ENCODE data around the gene CREBZF.

DNA sequence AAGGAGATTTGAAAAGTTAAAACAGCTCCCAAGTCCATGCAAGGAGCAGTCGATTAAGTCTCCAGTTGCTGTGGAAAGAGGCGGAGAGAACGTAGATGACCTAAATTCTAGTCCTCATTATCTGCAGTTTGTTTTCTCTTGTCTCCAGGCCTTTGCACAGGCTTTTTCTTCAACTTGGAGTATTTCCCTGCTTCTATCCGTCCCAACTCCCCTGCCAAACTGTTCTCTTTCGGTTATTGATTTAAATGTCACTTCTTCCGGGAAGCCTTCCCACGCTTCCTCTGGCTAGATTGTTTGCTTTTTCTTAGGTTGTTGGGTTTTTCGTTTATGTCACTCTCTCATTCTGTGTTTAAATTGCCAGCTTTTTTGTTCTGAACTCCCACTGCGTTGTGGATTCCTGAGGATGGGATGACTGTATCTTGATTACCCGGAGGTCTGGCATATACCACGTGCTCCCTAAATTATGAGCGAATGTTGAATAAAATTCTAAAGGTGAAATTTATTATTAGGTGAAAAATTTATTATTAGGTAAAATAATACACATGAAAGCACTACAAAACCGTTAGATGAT lies 36.1 kb downstream of the CREBZF start:
- TF ChIP-seq ZNF768 (tag by site-specific recombination; IDR thresholded peaks at IDR 0.05) = no peak
- TF ChIP-seq YY2 (tag by site-specific recombination; IDR thresholded peaks at IDR 0.05) = no peak
- TF ChIP-seq, protein P1, sequence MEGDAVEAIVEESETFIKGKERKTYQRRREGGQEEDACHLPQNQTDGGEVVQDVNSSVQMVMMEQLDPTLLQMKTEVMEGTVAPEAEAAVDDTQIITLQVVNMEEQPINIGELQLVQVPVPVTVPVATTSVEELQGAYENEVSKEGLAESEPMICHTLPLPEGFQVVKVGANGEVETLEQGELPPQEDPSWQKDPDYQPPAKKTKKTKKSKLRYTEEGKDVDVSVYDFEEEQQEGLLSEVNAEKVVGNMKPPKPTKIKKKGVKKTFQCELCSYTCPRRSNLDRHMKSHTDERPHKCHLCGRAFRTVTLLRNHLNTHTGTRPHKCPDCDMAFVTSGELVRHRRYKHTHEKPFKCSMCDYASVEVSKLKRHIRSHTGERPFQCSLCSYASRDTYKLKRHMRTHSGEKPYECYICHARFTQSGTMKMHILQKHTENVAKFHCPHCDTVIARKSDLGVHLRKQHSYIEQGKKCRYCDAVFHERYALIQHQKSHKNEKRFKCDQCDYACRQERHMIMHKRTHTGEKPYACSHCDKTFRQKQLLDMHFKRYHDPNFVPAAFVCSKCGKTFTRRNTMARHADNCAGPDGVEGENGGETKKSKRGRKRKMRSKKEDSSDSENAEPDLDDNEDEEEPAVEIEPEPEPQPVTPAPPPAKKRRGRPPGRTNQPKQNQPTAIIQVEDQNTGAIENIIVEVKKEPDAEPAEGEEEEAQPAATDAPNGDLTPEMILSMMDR (tag by site-specific recombination; IDR thresholded peaks at IDR 0.05) = no peak
- no peak for TF ChIP-seq ZNF311 (tag by site-specific recombination; IDR thresholded peaks at IDR 0.05; ENCODE audit: borderline replicate concordance)
- TF ChIP-seq ZBTB1 (tag by site-specific recombination; IDR thresholded peaks at IDR 0.05) = no peak
- TF ChIP-seq ZNF423 (tag by site-specific recombination; IDR thresholded peaks at IDR 0.05) = no peak
- TF ChIP-seq ZNF24 (tag by site-specific recombination; IDR thresholded peaks at IDR 0.05) = no peak
- TF ChIP-seq ZNF555 (tag by site-specific recombination; conservative IDR thresholded peaks at IDR 0.05) = no peak

Measured in HEK293 (cell line).